Cardiac muscle cell (in vitro differentiated cells and primary cell): ENCODE data around the gene BIRC7. TPM values are rescaled to one million over a fixed set of nuclear protein-coding genes. Genes with fewer than 3 reads are reported as not detected.

ENCODE experiments used
- DNase-seq, 2 donors: peaks; one replicate each; pipeline versions ENCODE4 v3.0.0 to v3.0.0-alpha.2; 2010 to 2017; ENCODE audit warnings: low read depth in 1 of 2, low spot score in 1 of 2
- H3K27ac ChIP-seq: fragments of 200-600 bp; sonication (generic); 2 replicates; pipeline ENCODE4 v1.5.1; 2016
- H3K27me3 ChIP-seq: fragments of 200-600 bp; sonication (generic); 2 replicates; pipeline ENCODE4 v1.6.0; 2016; ENCODE audit warnings: control low read depth
- H3K36me3 ChIP-seq: fragments of 200-600 bp; sonication (generic); 2 replicates; pipeline ENCODE4 v1.5.1; 2016; ENCODE audit warnings: control low read depth
- H3K4me1 ChIP-seq: fragments of 200-600 bp; sonication (generic); 2 replicates; pipeline ENCODE4 v1.8.1; 2017; ENCODE audit warnings: low read depth, mild to moderate bottlenecking, mixed run types
- H3K4me3 ChIP-seq: fragments of 200-600 bp; sonication (generic); 2 replicates; pipeline ENCODE4 v1.5.1; 2016; ENCODE audit warnings: mild to moderate bottlenecking
- H3K9me3 ChIP-seq: fragments of 200-600 bp; sonication (generic); 2 replicates; pipeline ENCODE4 v1.5.1; 2017; ENCODE audit warnings: low read depth, mild to moderate bottlenecking, control low read depth
- polyA plus RNA-seq: library from polyadenylated mRNA; unstranded; fragments of >200 nt; fragmentation: Nextera tagmentation; extraction: Ambion mirVana; gene quantifications from 2 replicates; pipeline ENCODE4 v1.2.1, GENCODE V29; 2016
- total RNA-seq: library from RNA; depleted of rRNA; stranded (reverse); fragments of >200 nt; gene quantifications from 2 replicates; pipeline ENCODE4 v1.2.3, GENCODE V29; 2016
- TF ChIP-seq, protein P1 (sequence below): IDR thresholded peaks from 2 replicates; pipeline ENCODE4 v1.5.1; 2012; ENCODE audit warnings: low read depth, mild to moderate bottlenecking, low read length

Gene BIRC7
- total and polyA plus RNA-seq, 2 experiments from 2014 or later: 0.54 TPM; not detected in 1

DNA sequence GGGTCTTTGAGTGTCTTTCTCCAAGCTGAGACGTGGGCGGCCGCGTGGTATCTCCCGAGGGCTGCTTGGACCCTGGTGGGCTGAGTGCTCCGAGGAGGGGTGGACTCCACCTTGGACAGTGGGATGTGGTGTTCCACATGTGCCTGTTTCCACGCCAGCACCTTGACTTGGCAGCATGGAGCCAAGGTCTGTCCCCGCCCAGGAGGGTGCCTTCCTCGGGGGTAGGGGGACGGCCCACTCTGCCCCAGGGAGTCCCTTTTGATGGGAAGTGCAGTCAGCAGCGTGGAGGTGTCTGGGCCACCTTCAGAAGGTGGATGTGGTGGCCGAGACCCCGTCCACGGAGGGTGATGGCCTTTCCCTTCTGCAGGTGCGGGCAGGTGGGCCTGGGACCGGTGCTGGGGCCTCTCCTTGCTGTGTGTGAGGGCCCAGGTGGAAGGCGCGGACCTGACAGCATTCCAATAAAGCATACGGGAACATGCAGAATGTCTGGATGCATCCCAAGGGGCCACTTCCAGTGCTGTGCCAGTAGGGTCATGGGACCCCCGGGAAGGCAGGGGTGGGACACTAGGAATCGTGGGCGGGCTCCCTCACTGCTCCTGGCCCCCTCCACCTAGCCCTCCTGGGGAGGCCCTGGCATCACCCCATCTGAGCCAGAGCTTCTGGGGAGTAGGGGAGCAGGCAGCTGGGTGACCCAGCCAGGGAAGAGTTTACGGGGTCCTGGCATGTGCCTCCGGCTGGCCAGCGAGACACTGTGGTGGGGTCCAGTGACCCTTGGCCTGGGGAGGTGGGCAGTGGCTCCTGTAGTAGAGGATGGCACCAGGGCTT is 53.8 kb downstream of the BIRC7 start:
- no peak overlapping the region for H3K27ac ChIP-seq

More for the DNA sequence above, 53.8 kb downstream of the BIRC7 start:
- no peak overlapping the region for H3K4me3 ChIP-seq
- H3K27me3 ChIP-seq: peaks cover 4% of the 10 kb centered on the region
- no peak for DNase-seq
- H3K9me3 ChIP-seq: no peaks in the 10 kb centered on the region
- peaks cover 13% of the 10 kb centered on the region for H3K36me3 ChIP-seq
- H3K4me1 ChIP-seq: no peaks in the 10 kb centered on the region
- TF ChIP-seq, protein P1, sequence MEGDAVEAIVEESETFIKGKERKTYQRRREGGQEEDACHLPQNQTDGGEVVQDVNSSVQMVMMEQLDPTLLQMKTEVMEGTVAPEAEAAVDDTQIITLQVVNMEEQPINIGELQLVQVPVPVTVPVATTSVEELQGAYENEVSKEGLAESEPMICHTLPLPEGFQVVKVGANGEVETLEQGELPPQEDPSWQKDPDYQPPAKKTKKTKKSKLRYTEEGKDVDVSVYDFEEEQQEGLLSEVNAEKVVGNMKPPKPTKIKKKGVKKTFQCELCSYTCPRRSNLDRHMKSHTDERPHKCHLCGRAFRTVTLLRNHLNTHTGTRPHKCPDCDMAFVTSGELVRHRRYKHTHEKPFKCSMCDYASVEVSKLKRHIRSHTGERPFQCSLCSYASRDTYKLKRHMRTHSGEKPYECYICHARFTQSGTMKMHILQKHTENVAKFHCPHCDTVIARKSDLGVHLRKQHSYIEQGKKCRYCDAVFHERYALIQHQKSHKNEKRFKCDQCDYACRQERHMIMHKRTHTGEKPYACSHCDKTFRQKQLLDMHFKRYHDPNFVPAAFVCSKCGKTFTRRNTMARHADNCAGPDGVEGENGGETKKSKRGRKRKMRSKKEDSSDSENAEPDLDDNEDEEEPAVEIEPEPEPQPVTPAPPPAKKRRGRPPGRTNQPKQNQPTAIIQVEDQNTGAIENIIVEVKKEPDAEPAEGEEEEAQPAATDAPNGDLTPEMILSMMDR: no peak

Other genes starting within 250 kb of the BIRC7 start
- gene BHLHE23, start 228.9 kb upstream of the BIRC7 start, total RNA-seq: not detected in 2 replicates
- not detected in 2 replicates for gene BHLHE23, start 228.9 kb upstream of the BIRC7 start, polyA plus RNA-seq
- gene YTHDF1, start 19.8 kb upstream of the BIRC7 start, total RNA-seq: 24.2 and 29.5 TPM in 2 replicates
- gene YTHDF1, start 19.8 kb upstream of the BIRC7 start, polyA plus RNA-seq: 40.0 and 54.2 TPM in 2 replicates
- 1.1 TPM in 1 of 2 replicates, not detected in the other for gene NKAIN4, start 18.6 kb downstream of the BIRC7 start, total RNA-seq
- 0.44 TPM in 1 of 2 replicates, not detected in the other for gene NKAIN4, start 18.6 kb downstream of the BIRC7 start, polyA plus RNA-seq
- gene ARFGAP1, start 36.9 kb downstream of the BIRC7 start, total RNA-seq: 63.2 and 96.5 TPM in 2 replicates
- gene ARFGAP1, start 36.9 kb downstream of the BIRC7 start, polyA plus RNA-seq: 85.3 and 94.5 TPM in 2 replicates
- gene COL20A1, start 57.3 kb downstream of the BIRC7 start, total RNA-seq: 0.85 TPM in 1 of 2 replicates, not detected in the other
- gene COL20A1, start 57.3 kb downstream of the BIRC7 start, polyA plus RNA-seq: 1.4 TPM in 1 of 2 replicates, not detected in the other
- gene CHRNA4, start 125.4 kb downstream of the BIRC7 start, total RNA-seq: 0.11 and 0.15 TPM in 2 replicates
- not detected in 2 replicates for gene CHRNA4, start 125.4 kb downstream of the BIRC7 start, polyA plus RNA-seq
- 13.7 and 18.0 TPM in 2 replicates for gene KCNQ2, start 236.8 kb downstream of the BIRC7 start, total RNA-seq
- 17.3 and 18.6 TPM in 2 replicates for gene KCNQ2, start 236.8 kb downstream of the BIRC7 start, polyA plus RNA-seq